Mucosa of gallbladder (tissue), 1 donor: ENCODE data around the gene HSD11B2. TPM values are rescaled to one million over a fixed set of nuclear protein-coding genes. Genes with fewer than 3 reads are reported as not detected.

Source experiments
- DNase-seq: peaks from one replicate; pipeline ENCODE4 v3.0.0-alpha.2; 2020; ENCODE audit warnings: low spot score
- total RNA-seq: library from RNA; stranded (reverse); gene quantifications from one replicate; pipeline ENCODE4 v1.2.1, GENCODE V29; 2021
- donor health status: DM: no; HTN: no; CAD: no.

HSD11B2 gene
- total RNA-seq, 1 donor from 2014 or later: 29.1 TPM

- no peak for DNase-seq
Observed at GRCh38 chr16:67432506-67432890, 1.6 kb downstream of the HSD11B2 start.

GRCh38 chr16:67433131-67433719 is 2.3 kb downstream of the HSD11B2 start:
- no peak for DNase-seq

GRCh38 chr16:67435758-67436164 is 4.8 kb downstream of the HSD11B2 start:
- no peak for DNase-seq

GRCh38 chr16:67436640-67437193 is 5.8 kb downstream of the HSD11B2 start:
- no peak for DNase-seq

- no peak for DNase-seq
Observed at GRCh38 chr16:67437513-67437912, 6.6 kb downstream of the HSD11B2 start.

DNA sequence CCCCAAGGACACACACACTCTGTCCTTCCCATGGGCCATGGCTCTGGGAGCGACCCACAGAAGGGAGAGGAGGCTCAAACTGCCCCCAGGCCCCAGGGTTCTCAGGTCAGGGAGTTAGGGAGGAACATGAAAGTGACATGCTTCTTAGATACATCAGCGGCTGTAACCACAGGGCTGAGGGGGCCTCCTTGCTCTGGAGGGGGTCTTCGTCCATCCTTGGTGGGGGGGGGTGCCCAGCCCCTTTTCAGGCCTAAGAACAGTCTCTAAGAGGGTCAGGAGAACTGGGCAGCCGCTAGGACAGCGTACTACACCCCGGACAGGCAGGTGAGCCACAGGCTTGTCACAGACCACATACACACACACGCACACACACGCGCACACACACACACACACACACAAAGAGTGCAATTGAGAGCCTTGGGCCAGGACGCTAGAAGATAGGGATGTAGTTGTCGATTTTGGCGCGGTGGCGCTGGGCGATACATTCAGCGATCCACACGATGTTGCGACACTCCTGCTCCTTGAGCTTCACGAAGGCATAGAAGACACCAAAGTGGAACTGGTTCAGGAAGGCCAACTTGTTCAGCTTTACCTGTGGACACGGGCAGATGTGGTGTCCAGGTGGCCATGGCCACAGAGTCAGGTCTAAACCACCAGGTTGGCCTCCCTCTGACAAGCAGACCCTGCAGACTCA is 7.3 kb downstream of the HSD11B2 start:
- no peak for DNase-seq

DNA sequence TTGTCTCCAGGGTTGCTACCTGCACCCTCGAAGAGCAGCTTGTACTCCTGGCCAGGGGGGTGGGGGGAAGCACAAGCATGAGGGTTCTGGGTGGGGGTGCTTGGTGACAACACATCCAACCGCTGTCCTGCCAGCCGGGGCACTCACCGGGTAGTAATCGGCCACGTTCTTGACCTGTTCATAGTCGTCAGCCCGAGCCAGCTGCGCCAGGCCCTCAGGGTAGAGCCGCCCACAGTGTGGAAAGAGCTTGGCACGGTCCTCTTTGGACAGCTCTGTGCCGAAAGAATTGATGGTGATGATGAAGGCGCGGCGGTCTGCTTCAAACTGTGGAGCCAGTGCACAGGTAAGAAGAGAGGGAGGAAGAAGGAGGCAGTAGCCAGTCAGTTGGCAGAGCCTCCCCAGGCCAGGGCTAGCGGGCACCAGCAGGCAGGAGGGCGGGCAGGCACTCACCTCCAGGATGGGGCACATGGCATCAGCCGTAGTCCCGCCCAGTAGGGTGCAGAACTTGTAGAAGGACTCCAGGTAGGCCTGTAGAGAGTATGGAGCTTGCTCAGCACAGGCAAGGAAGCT is 8.0 kb downstream of the HSD11B2 start:
- no peak for DNase-seq

- DNase-seq: peak; percentile 93
Observed at GRCh38 chr16:67441271-67441753, 10.4 kb downstream of the HSD11B2 start.

- DNase-seq: no peak
Observed at GRCh38 chr16:67441907-67442306, 11.0 kb downstream of the HSD11B2 start.

DNA sequence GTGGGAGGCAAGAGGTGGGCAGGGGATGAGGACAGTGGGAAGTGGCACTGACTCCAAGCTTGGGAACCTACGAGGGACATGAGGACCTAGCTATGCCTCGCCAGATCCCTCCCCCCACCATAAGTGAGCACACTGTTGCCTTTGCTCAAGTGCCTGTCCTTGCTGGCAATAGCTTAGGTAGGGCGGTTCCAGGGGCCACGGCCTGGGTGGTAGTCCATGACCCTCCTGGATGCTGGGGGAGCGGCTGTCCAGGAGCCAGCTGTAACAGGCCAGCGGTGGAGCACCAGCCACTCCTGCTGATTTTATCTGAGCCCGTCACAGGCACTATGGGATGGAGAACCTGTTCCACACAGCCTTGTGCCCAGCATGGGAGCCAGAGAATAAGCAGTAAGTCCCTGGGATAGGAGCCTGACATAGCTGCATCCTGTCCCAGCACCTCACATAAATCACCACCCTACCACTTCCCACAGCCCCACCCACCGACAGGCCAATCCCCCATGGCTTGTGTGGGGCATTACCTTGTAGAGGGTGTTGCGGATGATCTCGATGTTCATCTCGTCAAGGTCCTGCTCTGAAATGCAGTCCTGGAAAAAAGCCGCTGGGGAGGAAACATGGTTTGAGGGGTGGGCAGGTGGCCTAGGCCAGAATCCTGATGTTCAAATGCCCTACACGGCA is 11.8 kb downstream of the HSD11B2 start:
- no peak for DNase-seq

DNA sequence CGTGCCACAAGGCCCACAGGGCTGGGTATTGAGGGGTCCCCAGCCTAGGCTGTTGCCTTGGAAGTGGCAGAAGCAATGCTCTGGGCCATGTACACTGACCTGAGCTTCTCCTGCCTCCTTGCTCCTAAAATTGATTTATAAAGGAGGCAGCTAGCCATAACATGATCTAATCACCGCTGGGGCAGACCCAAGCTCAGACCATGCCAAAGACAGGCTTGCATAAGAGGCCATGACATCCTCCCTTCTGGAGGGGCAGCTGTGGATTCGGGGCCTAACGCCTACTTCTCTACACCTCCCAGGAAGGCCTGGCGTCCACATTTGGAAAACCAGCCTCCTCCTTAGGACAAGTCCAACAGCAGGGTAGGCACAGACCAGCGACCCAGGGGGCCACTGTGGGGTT is 12.3 kb downstream of the HSD11B2 start:
- no peak for DNase-seq

- DNase-seq: no peak
Observed at GRCh38 chr16:67444259-67445125, 13.6 kb downstream of the HSD11B2 start.

GRCh38 chr16:67445126-67445426 is 14.2 kb downstream of the HSD11B2 start:
- DNase-seq: no peak

GRCh38 chr16:67445441-67445912 is 14.6 kb downstream of the HSD11B2 start:
- DNase-seq: no peak

DNA sequence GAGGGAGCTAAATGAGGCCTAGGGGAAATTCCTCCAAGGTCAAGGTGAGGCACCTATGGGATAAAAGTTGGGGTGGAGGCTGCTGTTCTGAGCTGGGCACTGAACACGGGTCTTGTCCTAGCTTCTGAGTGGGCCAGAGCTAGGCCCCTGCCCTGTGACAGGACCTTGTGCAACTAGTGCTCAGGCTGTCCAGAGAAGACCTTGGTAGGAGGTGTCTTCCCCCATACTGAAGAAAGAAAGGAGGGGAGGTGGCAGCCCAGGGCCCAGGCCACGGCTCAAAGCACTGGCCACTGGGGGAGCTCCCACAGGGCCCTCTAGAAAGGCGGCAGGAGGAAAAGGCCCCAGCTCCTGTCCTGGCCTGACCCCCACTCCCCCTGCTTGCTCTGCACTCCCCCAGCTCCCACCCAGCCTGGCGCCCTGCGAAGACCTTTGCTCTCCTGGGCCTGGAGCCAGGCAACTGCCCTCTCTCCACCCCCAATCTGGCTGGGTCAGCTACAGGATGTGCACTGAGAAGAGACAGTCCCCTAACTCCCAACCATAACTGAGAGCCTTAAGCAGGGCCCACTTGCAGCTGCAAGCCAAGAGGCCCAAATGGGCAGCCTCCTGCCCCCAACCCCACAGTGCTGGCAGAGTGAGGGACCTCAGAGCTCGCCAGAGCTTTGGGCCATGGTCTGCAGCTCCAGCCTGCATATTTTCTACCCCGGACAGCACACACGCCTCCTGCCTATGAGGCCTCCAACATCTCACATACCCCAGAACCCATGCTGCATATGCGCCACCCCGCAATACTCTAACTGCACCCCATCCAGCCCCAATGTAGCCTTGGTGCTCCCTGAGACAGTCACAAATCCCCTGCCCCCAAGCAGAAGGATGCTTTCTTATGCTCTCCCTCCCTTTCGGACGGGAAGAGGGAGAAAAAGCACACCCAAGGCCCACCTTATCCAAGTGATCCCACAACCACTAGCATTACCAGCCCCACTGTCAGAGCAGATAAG is 15.3 kb downstream of the HSD11B2 start:
- DNase-seq: no peak

GRCh38 chr16:67446968-67447507 is 16.1 kb downstream of the HSD11B2 start:
- DNase-seq: no peak

GRCh38 chr16:67447508-67448076 is 16.7 kb downstream of the HSD11B2 start:
- no peak for DNase-seq

GRCh38 chr16:67448580-67448979 is 17.7 kb downstream of the HSD11B2 start:
- no peak for DNase-seq

- no peak for DNase-seq
Observed at GRCh38 chr16:67449336-67449735, 18.4 kb downstream of the HSD11B2 start.

DNA sequence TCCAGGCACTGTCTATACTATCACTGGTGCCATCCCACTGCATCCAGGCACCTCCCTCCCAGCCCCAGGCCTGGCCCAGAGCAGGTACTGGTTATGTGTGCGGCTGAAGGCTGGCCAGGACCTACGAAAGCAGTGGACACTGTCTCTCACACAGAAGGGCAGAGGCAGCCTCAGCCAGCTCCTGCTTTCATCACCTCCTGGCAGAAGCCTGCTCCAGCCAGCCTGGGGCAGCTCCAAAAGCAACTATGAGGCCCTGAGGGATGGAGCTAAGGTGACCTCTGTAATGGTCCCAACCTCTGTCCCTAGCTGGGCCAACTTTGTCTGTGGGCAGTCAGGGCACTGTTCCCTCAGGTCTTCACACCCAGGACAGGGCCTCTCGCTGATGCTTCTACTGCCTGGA is 18.8 kb downstream of the HSD11B2 start:
- DNase-seq: no peak
